Measurements from ENCODE around the gene MCAT. TPM values are rescaled to one million over a fixed set of nuclear protein-coding genes. Genes with fewer than 3 reads are reported as not detected.

MCAT gene
- total RNA-seq, 1 experiment from 2014 or later: 16.3 TPM

DNA sequence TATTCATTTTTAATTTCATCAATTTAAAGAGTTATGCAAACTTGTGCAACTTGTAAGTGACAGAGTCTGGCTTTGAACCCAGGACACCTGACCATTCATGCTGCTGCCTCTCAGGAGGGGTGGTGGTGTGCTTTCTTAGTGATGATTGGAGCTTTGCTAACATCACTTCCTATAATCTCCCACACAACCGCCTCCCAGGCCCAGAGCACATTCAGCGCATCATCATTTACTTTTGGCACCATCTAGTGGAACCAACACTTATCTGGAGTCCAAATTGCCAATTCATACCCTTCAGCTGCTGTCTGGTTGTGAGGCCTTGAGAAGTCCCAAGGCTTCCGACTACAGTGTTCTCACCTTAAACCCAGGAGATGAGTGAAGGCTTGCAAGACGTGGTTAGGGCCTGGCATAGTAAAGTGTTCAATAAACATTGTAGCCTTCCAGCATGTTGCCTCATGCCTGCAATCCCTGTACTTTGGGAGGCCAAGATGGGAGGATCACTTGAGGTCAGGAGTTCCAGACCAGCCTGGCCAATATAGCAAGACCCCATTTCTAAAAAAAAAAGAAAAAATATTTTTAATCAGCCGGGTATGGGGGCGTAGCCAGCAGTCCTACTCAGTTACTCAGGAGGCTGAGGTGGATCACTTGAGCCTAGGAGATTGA is 52.9 kb downstream of the MCAT start:
- in situ Hi-C loops (cut with HindIII; ENCODE audit: low pct_unique_long_range_greater_than_20kb, low sequenced_read_pairs): no loop called here
- H3K4me3 ChIP-seq (ENCODE audit: low read depth in 2 of 2, low read length in 2 of 2): peak overlapping the region; percentile 66 to 82; a peak in 3 of 4 replicates

DNA sequence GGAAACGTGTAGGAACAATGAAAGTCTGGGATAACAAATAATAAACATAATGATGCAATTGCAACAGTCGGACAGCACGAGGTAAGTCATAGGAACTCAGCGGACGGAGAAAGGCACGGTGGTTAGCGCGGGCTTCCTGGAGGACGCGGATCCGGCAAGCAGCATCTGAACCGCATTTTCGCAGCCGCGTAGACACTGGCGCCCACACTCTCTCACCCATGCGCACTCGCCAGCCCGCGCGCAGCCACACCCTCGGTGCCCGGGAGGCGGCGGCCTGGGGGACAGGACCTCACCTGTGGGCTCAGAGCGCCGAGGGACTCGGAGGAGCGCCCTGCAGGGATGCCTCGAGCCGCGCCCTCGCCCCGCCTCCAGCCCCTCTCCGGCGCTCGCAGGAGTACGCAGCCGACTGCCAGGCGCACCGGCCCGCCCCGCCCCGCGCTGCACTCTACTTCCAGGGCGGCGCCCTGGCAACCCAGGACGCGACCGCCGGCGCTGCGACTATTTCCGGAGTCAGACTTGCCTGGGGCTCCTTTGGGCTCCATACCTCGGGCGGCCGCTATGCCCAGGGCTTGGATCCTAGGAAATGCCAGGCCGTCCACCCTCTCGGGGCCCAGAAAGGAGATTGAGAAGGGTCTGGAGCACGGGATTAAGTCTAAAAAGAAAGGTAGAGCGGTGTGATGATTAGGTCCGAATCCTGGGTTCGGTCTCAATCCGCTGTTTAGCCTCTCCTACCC is 54.0 kb downstream of the MCAT start, which contains the start of gene TTLL1:
TTLL1 (minus strand) TSS at position 408 of the 734 bp plus-strand sequence. CDS start 13,805 bp downstream, outside the sequence.
- H3K4me1 ChIP-seq (ENCODE audit: control insufficient read depth, insufficient read depth, low read length): peaks cover 3% of the 10 kb centered on the region; the same call in 1 of the 2 replicates
- TF ChIP-seq POLR2AphosphoS5 (IDR thresholded peaks at IDR 0.05; ENCODE audit: low read depth, low read length): peak; percentile 40; the same call in 1 of the 2 replicates
- TF ChIP-seq, protein P1, sequence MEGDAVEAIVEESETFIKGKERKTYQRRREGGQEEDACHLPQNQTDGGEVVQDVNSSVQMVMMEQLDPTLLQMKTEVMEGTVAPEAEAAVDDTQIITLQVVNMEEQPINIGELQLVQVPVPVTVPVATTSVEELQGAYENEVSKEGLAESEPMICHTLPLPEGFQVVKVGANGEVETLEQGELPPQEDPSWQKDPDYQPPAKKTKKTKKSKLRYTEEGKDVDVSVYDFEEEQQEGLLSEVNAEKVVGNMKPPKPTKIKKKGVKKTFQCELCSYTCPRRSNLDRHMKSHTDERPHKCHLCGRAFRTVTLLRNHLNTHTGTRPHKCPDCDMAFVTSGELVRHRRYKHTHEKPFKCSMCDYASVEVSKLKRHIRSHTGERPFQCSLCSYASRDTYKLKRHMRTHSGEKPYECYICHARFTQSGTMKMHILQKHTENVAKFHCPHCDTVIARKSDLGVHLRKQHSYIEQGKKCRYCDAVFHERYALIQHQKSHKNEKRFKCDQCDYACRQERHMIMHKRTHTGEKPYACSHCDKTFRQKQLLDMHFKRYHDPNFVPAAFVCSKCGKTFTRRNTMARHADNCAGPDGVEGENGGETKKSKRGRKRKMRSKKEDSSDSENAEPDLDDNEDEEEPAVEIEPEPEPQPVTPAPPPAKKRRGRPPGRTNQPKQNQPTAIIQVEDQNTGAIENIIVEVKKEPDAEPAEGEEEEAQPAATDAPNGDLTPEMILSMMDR (IDR thresholded peaks at IDR 0.05): no peak
- TF ChIP-seq, protein P2, sequence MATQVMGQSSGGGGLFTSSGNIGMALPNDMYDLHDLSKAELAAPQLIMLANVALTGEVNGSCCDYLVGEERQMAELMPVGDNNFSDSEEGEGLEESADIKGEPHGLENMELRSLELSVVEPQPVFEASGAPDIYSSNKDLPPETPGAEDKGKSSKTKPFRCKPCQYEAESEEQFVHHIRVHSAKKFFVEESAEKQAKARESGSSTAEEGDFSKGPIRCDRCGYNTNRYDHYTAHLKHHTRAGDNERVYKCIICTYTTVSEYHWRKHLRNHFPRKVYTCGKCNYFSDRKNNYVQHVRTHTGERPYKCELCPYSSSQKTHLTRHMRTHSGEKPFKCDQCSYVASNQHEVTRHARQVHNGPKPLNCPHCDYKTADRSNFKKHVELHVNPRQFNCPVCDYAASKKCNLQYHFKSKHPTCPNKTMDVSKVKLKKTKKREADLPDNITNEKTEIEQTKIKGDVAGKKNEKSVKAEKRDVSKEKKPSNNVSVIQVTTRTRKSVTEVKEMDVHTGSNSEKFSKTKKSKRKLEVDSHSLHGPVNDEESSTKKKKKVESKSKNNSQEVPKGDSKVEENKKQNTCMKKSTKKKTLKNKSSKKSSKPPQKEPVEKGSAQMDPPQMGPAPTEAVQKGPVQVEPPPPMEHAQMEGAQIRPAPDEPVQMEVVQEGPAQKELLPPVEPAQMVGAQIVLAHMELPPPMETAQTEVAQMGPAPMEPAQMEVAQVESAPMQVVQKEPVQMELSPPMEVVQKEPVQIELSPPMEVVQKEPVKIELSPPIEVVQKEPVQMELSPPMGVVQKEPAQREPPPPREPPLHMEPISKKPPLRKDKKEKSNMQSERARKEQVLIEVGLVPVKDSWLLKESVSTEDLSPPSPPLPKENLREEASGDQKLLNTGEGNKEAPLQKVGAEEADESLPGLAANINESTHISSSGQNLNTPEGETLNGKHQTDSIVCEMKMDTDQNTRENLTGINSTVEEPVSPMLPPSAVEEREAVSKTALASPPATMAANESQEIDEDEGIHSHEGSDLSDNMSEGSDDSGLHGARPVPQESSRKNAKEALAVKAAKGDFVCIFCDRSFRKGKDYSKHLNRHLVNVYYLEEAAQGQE (IDR thresholded peaks at IDR 0.05; ENCODE audit: insufficient read depth in 1 of 2, low read depth in 2 of 2, low read length in 1 of 2): no peak
- no peak for TF ChIP-seq TCF7L2 (IDR thresholded peaks at IDR 0.05; ENCODE audit: low read depth, low read length)
- peak; percentile 94; the same call in 1 of the 2 replicates for TF ChIP-seq SIN3A (IDR thresholded peaks at IDR 0.05; ENCODE audit: borderline replicate concordance, insufficient read depth, low read depth, low read length)
- intact Hi-C loops (cut with micrococcal nuclease; ENCODE audit: unreplicated experiment) (no loop called here), in situ Hi-C loops (cut with HindIII; ENCODE audit: low pct_unique_long_range_greater_than_20kb, low sequenced_read_pairs) (no loop called here)
- ATAC-seq (peak; percentile 97), DNase-seq (ENCODE audit: low read depth, low spot score) (no peak)
- no TSS peak for BruUV-seq (replicated peaks)
- ChIA-PET POLR2A (no interaction called here), CTCF (no interaction called here)
- H3K4me3 ChIP-seq (ENCODE audit: low read depth in 2 of 2, low read length in 2 of 2): peak within 1 kb of the TSS; percentile 66 to 82
- H3K27ac ChIP-seq (ENCODE audit: low read length): peak within 1 kb of the TSS; percentile 84
- H3K27me3 ChIP-seq (ENCODE audit: control insufficient read depth, insufficient read depth, low read length): no peaks in the 10 kb centered on the region
- no peaks in the 10 kb centered on the region for H3K36me3 ChIP-seq (ENCODE audit: control insufficient read depth, insufficient read depth, low read length)
- no peaks in the 10 kb centered on the region for H3K9me3 ChIP-seq (ENCODE audit: control insufficient read depth, insufficient read depth, low read depth, low read length)

More for the DNA sequence above, 52.9 kb downstream of the MCAT start:
- H3K36me3 ChIP-seq (ENCODE audit: control insufficient read depth, insufficient read depth, low read length): no peaks in the 10 kb centered on the region
- DNase-seq (ENCODE audit: low read depth, low spot score): peak; percentile 82
- POLR2A ChIA-PET: no interaction called here
- H3K9me3 ChIP-seq (ENCODE audit: control insufficient read depth, insufficient read depth, low read depth, low read length): no peaks in the 10 kb centered on the region
- intact Hi-C loops (cut with micrococcal nuclease; ENCODE audit: unreplicated experiment): no loop called here
- H3K27ac ChIP-seq (ENCODE audit: low read length): peak overlapping the region; percentile 79; the same call in 1 of the 2 replicates
- peak; percentile 78 for ATAC-seq
- no peaks in the 10 kb centered on the region for H3K27me3 ChIP-seq (ENCODE audit: control insufficient read depth, insufficient read depth, low read length)
- H3K4me1 ChIP-seq (ENCODE audit: control insufficient read depth, insufficient read depth, low read length): peaks cover 3% of the 10 kb centered on the region; the same call in 1 of the 2 replicates
- CTCF ChIA-PET: interaction anchor here (0.5 to 1.1 kb wide), 7 partner anchors 15 to 320 kb away, joined by 3 to 5 read pairs (median 4); no protein-coding TSS in a partner anchor
- TF ChIP-seq, protein P2 (IDR thresholded peaks at IDR 0.05; ENCODE audit: insufficient read depth in 1 of 2, low read depth in 2 of 2, low read length in 1 of 2): no peak
- TF ChIP-seq POLR2AphosphoS5 (IDR thresholded peaks at IDR 0.05; ENCODE audit: low read depth, low read length): no peak
- TF ChIP-seq, protein P1 (IDR thresholded peaks at IDR 0.05): peak; percentile 73
- TF ChIP-seq TCF7L2 (IDR thresholded peaks at IDR 0.05; ENCODE audit: low read depth, low read length): no peak
- TF ChIP-seq SIN3A (IDR thresholded peaks at IDR 0.05; ENCODE audit: borderline replicate concordance, insufficient read depth, low read depth, low read length): no peak
- no TSS peak for BruUV-seq (replicated peaks)
